GM12891 (cell line): ENCODE data around the gene MAP3K20.
"Not testable (repeated sequence)": the region's sequence is repeated elsewhere in the genome, so short reads cannot be mapped to it uniquely, and the experiment has no call there.

Experiments
- DNase-seq: peaks from one replicate; pipeline ENCODE4 v3.0.0; 2011; ENCODE audit warnings: low spot score; ENCODE audit not compliant: insufficient read length
- FAIRE-seq: peaks from 2 replicates; lab custom pipeline; 2011; peaks lifted over from hg19 to GRCh38; lab: Jason Lieb, UNC
- PAX5 ChIP-seq: IDR thresholded peaks from 2 replicates; pipeline ENCODE4 v1.6.1; 2011; ENCODE audit warnings: low read length, moderate library complexity, mild to moderate bottlenecking; ENCODE audit not compliant: insufficient read depth, severe bottlenecking
- POLR2A ChIP-seq: IDR thresholded peaks from 2 replicates; pipeline ENCODE4 v1.6.1; 2011; ENCODE audit warnings: low read depth, low read length, control low read depth
- POLR2AphosphoS5 ChIP-seq: IDR thresholded peaks from 2 replicates; pipeline ENCODE4 v1.6.1; 2011; ENCODE audit warnings: low read depth, low read length, control low read depth
- POU2F2 ChIP-seq: IDR thresholded peaks from 2 replicates; pipeline ENCODE4 v1.6.1; 2011; ENCODE audit warnings: low read depth, mild to moderate bottlenecking, control low read depth, low read length, moderate library complexity
- SPI1 ChIP-seq: IDR thresholded peaks from 2 replicates; pipeline ENCODE4 v1.6.1; 2011; ENCODE audit warnings: low read depth, low read length, control low read depth
- TAF1 ChIP-seq: IDR thresholded peaks from 2 replicates; pipeline ENCODE4 v1.6.1; 2011; ENCODE audit warnings: low read depth, low read length, control low read depth

Gene MAP3K20

DNA sequence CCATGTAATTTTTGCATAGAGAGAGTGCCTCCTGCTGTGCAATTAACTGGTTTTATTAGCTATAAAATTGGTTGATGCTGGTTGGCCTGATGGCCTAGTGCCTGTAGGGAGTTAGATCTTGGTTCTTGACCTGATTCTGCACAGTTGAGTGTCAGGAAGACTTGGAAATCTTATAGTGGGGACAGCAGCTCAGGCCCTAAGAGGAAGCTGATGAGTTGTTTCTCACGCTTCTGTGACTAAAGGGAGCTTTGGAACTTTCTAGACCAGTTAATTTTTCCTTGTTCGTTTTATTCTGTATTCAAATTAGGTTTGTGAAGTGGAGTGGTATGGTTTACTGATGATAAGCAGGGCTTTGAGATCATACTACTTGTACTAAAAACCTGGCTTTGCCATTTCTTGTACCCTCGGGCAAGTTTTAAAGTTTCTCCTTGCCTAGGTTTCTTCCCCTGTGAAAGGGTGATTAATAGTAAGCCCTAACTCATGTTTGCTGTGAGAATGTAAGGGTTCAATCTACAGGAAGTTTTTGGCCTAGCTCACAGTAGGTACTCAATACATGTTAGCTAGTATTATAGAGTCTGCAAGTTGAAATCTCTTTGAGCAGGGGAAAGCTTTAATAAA, 82.1 kb downstream of the MAP3K20 start:
- TF ChIP-seq POLR2AphosphoS5 (no peak), POLR2A (no peak)
- FAIRE-seq (no peak), DNase-seq (no peak)

DNA sequence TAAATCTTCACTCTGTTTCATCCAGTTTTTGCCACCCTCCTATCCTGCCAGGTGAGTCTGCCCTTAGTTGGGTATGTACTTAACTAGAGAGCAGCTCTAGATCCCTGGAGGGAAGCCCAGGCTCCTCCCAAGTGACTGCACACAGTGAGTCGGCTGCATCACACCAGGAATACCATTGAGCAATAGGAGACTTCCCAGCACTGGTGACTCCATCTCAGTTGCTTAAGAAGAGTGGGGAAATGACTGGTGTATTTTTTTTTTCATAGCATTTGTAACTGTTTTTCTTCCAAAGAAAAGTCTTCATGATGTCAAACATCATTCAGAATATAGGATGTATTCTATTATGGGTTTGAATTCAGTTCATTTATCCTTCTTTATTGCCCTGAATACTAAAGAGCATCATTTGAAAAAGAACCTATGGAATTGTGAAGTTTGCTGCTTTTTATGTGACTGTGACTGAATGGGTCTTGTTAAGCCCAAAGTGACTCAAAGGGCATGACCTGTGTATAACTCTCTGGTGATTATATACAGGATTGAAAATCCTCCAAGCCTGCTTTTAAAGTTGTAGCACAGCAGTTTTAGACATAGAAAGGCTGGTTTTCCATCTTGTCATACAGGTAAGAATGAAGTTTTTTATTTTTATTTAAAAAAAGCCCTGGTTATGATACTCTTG, 84.3 kb downstream of the MAP3K20 start:
- no peak for TF ChIP-seq POLR2AphosphoS5
- TF ChIP-seq SPI1 = no peak
- TF ChIP-seq TAF1 = no peak
- no peak for TF ChIP-seq PAX5
- TF ChIP-seq POLR2A = no peak
- no peak for TF ChIP-seq POU2F2
- no peak for DNase-seq
- FAIRE-seq = no peak

DNA sequence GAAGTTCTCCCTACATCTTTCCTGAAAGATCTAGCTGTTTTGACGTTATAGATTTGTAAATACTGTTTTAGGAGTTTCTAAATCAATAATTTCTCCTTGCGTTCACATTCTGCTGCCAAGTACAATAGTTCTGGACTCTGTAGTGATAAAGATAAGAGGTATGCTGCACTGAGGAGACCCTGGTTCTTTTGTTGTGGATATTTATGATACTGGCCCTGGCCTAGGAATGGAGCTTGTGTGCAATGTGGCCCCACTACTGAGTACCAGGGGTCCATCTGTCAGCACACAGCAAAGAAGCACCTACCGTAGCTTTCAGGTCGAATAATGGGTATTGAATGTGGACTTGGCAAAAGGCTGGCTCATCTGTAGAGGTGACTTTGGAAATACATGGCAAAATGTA, 85.0 kb downstream of the MAP3K20 start:
- TF ChIP-seq POLR2AphosphoS5 = no peak
- TF ChIP-seq TAF1 = no peak
- TF ChIP-seq PAX5 = no peak
- no peak for TF ChIP-seq SPI1
- no peak for TF ChIP-seq POLR2A
- no peak for TF ChIP-seq POU2F2
- no peak for DNase-seq
- FAIRE-seq = no peak

DNA sequence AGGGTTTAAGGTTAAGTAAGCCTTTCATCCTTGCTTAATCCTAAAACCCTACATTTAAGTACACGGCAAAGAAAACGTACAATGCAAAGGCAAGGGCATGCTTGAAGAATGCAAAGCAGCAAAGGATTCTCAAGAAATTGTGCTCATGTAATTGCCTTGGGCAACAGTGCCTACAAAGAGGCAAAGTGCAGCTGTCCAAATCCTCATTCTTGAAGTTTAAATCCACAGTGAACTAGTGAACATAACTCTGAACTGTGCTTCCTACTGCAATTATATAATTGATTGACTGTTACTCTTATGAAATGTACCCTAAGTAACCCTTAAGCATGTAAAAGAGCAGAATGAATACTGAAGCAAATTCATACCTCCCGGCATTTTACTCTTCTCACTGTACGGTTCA, 85.4 kb downstream of the MAP3K20 start:
- no peak for DNase-seq

DNA sequence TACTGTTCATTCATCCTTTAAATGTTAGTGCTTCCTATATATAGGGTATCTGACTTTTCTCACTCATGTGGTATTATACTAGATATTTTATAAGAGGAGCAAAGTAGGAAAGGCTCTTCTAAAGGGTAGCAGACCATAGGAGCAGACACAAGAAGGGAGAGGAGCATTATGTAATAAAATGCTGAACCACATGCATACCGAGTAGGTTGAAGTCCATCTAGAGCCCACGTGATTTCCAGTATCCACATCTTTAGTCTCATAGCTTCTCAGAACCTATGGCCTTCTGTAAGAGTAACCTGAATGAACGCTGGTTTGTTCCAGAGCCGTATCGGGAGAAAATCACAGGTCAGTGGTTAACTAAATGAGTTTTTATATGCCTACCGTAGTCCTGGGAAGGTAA, 85.9 kb downstream of the MAP3K20 start:
- no peak for TF ChIP-seq POLR2A
- no peak for TF ChIP-seq PAX5
- TF ChIP-seq SPI1 = no peak
- no peak for TF ChIP-seq TAF1
- TF ChIP-seq POU2F2 = no peak
- TF ChIP-seq POLR2AphosphoS5 = no peak
- FAIRE-seq (no peak), DNase-seq (no peak)

More for the DNA sequence above, 85.4 kb downstream of the MAP3K20 start:
- no peak for FAIRE-seq
- TF ChIP-seq PAX5 (no peak), POU2F2 (no peak), SPI1 (no peak), POLR2AphosphoS5 (no peak), TAF1 (no peak), POLR2A (no peak)

DNA sequence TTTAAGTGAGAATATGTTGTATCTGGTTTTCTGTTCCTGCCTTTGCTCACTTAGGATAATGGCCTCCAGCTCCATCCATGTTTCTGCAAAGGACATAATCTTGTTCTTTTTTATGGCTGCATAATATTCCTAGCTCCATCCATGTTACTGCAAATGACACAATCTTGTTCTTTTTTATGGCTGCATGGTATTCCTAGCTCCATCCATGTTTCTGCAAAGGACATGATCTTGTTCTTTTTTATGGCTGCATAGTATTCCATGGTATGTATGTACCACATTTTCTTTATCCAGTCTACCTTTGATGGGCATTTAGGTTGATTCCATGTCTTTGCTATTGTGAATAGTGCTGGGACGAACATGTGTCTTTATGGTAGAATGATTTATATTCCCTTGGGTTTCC, 87.7 kb downstream of the MAP3K20 start:
- not testable (repeated sequence) for DNase-seq, FAIRE-seq

DNA sequence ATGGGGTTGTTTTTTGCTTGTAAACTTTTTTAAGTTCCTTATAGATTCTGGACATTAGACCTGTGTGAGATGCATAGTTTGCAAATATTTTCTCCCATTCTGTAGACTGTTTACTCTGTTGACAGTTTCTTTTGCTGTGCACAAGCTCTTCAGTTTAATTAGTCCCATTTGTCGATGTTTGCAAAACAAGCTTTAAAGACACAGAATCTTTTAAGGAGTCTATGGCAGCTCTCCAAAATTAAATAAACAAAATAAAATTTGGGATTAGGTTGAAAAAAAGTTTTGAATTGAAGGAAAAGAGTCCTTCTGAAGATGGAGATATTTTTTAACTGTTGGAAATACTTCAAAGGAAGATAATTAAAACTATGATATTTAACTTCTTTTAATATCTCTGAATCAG, 88.8 kb downstream of the MAP3K20 start:
- DNase-seq (no peak), FAIRE-seq (no peak)
- no peak for TF ChIP-seq TAF1
- TF ChIP-seq POU2F2 = no peak
- no peak for TF ChIP-seq POLR2A
- no peak for TF ChIP-seq SPI1
- no peak for TF ChIP-seq POLR2AphosphoS5
- no peak for TF ChIP-seq PAX5

DNA sequence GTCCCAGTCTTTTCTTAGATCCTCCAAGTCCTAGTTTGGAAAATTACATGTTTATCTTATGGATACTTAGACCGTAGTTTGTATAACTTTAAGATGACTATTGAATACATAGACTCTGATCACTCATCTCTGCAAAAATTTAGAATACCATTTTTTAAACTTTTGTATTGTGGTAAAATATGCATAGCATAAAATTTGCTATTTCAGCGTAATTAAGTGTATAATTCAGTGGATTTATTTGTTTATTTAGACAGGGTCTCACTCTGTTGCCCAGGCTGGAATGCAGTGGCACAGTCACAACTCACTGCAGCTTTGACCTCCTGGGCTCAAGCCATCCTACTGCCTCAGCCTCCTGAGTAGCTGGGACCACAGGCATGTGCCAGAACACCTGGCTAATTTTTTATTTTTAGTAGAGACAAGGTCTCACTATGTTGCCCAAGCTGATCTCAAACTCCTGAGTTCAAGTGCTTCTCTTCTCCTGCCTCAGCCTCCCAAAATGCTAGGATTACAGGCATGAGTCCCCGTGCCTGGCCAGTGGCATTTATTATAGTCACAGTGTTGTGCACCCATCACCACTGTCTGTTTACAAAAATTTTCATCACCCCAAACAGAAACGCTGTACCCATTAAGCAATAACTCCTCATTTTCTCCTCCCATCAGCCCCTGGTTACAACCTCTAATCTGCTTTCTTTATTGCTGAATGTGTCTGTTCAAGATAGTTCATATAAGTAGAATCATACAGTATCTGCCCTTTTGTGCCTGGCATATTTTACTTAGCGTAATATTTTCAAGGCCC, 90.0 kb downstream of the MAP3K20 start:
- FAIRE-seq = no peak
- TF ChIP-seq SPI1 (no peak), POLR2AphosphoS5 (no peak), PAX5 (no peak), POU2F2 (no peak), TAF1 (no peak)
- no peak for DNase-seq

DNA sequence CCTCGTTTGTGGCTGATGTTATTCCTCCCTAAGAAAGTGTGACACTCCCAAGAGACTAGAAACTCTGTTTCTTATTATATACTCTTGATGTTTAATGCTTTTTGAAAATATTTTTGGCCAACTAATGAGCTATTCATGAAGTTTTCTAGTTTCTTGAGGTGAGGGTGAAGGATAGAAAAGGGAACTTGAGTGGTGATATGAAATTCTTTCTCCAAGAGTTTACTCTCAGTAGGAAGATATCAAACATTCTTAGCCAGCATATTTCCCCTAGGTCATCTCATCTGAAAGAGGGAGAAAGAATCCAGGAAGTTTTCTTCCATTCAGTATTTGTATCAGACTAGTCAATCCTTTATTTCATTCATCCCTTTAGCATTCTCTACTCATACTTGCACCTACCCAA, 95.7 kb downstream of the MAP3K20 start:
- DNase-seq (no peak), FAIRE-seq (no peak)
- TF ChIP-seq POLR2A (no peak), POLR2AphosphoS5 (no peak), PAX5 (no peak), TAF1 (no peak), SPI1 (no peak), POU2F2 (no peak)
